Heart right ventricle (tissue), 16 donors: ENCODE results near the gene TUBGCP6. TPM values are rescaled to one million over a fixed set of nuclear protein-coding genes. Genes with fewer than 3 reads are reported as not detected.

Experiments
- ATAC-seq, 8 donors: fragments of 200-7000 bp; cut with Tn5 transposase; one replicate each; pipeline ENCODE4 v1.9.1; 2020; ENCODE audit warnings: mild to moderate bottlenecking in 8 of 8, moderate library complexity in 8 of 8, moderate number of reproducible peaks in 1 of 8
- DNase-seq, 2 donors: peaks; one replicate each; pipeline ENCODE4 v3.0.0-alpha.2; 2020
- H3K27ac ChIP-seq, 10 donors: fragments of 200-600 bp; sonication (generic) in 2 of 10; one replicate each; pipeline versions ENCODE4 v1.5.0 to v1.8.0; 2020 to 2022; ENCODE audit warnings: mild to moderate bottlenecking in 3 of 10
- H3K27me3 ChIP-seq, 7 donors: fragments of 200-600 bp; one replicate each; pipeline ENCODE4 v1.8.0; 2021 to 2022; ENCODE audit warnings: mild to moderate bottlenecking in 2 of 7
- H3K36me3 ChIP-seq, 9 donors: fragments of 200-600 bp; sonication (generic) in 1 of 9; one replicate each; pipeline versions ENCODE4 v1.5.0 to v1.8.0; 2020 to 2022; ENCODE audit warnings: mild to moderate bottlenecking in 2 of 9
- H3K4me1 ChIP-seq, 9 donors: fragments of 200-600 bp; sonication (generic) in 1 of 9; one replicate each; pipeline versions ENCODE4 v1.5.0 to v1.8.0; 2020 to 2022; ENCODE audit warnings: mild to moderate bottlenecking in 4 of 9
- H3K4me3 ChIP-seq, 10 donors: fragments of 200-600 bp; sonication (generic) in 2 of 10; one replicate each; pipeline versions ENCODE4 v1.5.0 to v1.8.0; 2020 to 2022; ENCODE audit warnings: mild to moderate bottlenecking in 7 of 10, moderate library complexity in 2 of 10
- H3K9me3 ChIP-seq, 11 donors: fragments of 200-600 bp in 10 of 11; sonication (generic) in 2 of 11; one replicate each; pipeline versions ENCODE4 v1.5.0 to v1.8.0; 2013 to 2022; ENCODE audit warnings: mild to moderate bottlenecking in 2 of 11, control low read depth in 1 of 11, moderate library complexity in 1 of 11
- CTCF ChIP-seq, 9 donors: fragments of 200-600 bp; sonication (generic) in 2 of 9; IDR thresholded peaks; one replicate each; pipeline versions ENCODE4 v1.5.0 to v1.8.0; 2021 to 2022; ENCODE audit warnings: antibody characterized with exemption in 9 of 9, mild to moderate bottlenecking in 5 of 9, moderate library complexity in 1 of 9
- WGBS, 2 donors: extraction: QIAGEN DNeasy Blood & Tissue Kit; methylation state at CpG; one replicate each; pipeline ENCODE4 v1.1.7; 2013; ENCODE audit warnings: inconsistent platforms in 1 of 2; 5-methylcytosine and 5-hydroxymethylcytosine counted together
- intact Hi-C, 10 donors: fragments of 100-400 bp; cut with DNase I; formaldehyde crosslinking; loops; one replicate each; pipeline versions ENCODE4 v1.11.1 to v1.14.2; 2022
- polyA plus RNA-seq, 2 donors: library from polyadenylated mRNA; stranded (reverse); fragments of 200-250 nt; gene quantifications; one replicate each; pipeline ENCODE4 v1.2.3, GENCODE V29; 2013
- total RNA-seq, 10 donors: library from RNA; stranded (reverse); fragmentation: NEBNext Ultra II Directional in 3 of 10; extraction: Animal tissue kit (Norgen Biotek cat#: 25700) in 3 of 10; gene quantifications; one replicate each; pipeline versions ENCODE4 v1.2.1 to v1.2.4, GENCODE V29; 2021 to 2023
- donor health status: Arrhythmogenic right ventricular cardiomyopathy.
- donor health status: ischemic (EF 13 %, LVEDD 7.1; RV severe dilation, severe dysfunction).
- donor health status: healthy with polysubstance abuse.
- donor health status: DM: no; HTN: yes; CAD: no.
- donor health status: DM: no; HTN: no; CAD: no.
- donor health status: ischemic (EF 25% LVEDD 6.9; RV normal size, moderate dysfunction).
- donor health status: ischemic (EF 25% LVEDD 5.7; RV mildly dilated, moderate dysfunction).
- donor health status: healthy.
- donor health status: DM: yes; HTN: yes; CAD: no.
- donor health status: Ischemic cardiomyopathy.
- donor health status: ischemic (EF 35%, LVEDD 5.7; RV mildly dilated, moderate dysfunction).
- donor health status: nonischemic (EF 11% LVEDD 7.7; RV severe dilation, severe dysfunction).
- donor health status: DM: yes; HTN: yes; CAD: no.
- donor health status: PGD.
- donor health status: ischemic (EF 29% LVEDD 5.4; RV normal size, mild dysfunction).
- donor health status: nonischemic (EF 23%, LVEDD 6.1; RV moderate dilation, normal function).

Gene TUBGCP6
- total and polyA plus RNA-seq, 12 donors = 14.2 to 40.7 (median 18.5) TPM

- TF ChIP-seq CTCF (IDR thresholded peaks at IDR 0.05) = no peak
- ATAC-seq (no peak), DNase-seq (no peak)
- intact Hi-C loops = loop anchor here in 7 of 10 donors (5.0 kb wide), 4 partner anchors 77 to 247 kb away; partner anchors contain the start of genes DENND6B (in 3 of the 7) and PPP6R2 (in 2 of the 7)
- 83 to 85% methylated on average over 11 of the region's 11 CpGs for WGBS, 2 donors
- H3K27ac ChIP-seq = peak overlapping the region in 4 of 10 donors; percentile 72 to 85 (median 83)
- H3K4me3 ChIP-seq = peak overlapping the region in 9 of 10 donors; percentile 65 to 94 (median 79)
- H3K27me3 ChIP-seq = no peaks in the 10 kb centered on the region
- H3K36me3 ChIP-seq = peaks cover 0 to 36% (median 0%) of the 10 kb centered on the region in 9 donors
- peaks cover 16 to 54% (median 39%) of the 10 kb centered on the region in 9 donors for H3K4me1 ChIP-seq
- no peaks in the 10 kb centered on the region for H3K9me3 ChIP-seq
Observed at GRCh38 chr22:50250249-50250554, 5.4 kb upstream of the TUBGCP6 start.

- Histone ChIP-seq H3K9me3 (no peaks in the 10 kb centered on the region), H3K27me3 (no peaks in the 10 kb centered on the region), H3K4me3 (peak overlapping the region in 6 of 10 donors; percentile 75 to 94 (median 82)), H3K4me1 (peaks cover 16 to 54% (median 39%) of the 10 kb centered on the region in 9 donors), H3K27ac (no peak overlapping the region), H3K36me3 (peaks cover 0 to 34% (median 0%) of the 10 kb centered on the region in 9 donors)
- no peak for DNase-seq
- no peak for ATAC-seq
- intact Hi-C loops = loop anchor here in 8 of 10 donors (5.0 to 10.0 kb wide), 6 partner anchors 78 to 275 kb away; partner anchors contain the start of genes LMF2 (in 4 of the 8), NCAPH2 (in 4 of the 8), DENND6B (in 3 of the 8) and PPP6R2 (in 2 of the 8)
- 92 to 93% methylated on average over 32 of the region's 32 CpGs for WGBS, 2 donors
- TF ChIP-seq CTCF (IDR thresholded peaks at IDR 0.05) = no peak
Observed at GRCh38 chr22:50249341-50250248, 4.8 kb upstream of the TUBGCP6 start.

- no peak overlapping the region for H3K27ac ChIP-seq
- H3K36me3 ChIP-seq = peaks cover 0 to 31% (median 0%) of the 10 kb centered on the region in 9 donors
- TF ChIP-seq CTCF (IDR thresholded peaks at IDR 0.05) = no peak
- intact Hi-C loops = loop anchor here in 5 of 10 donors (10.0 kb wide), 2 partner anchors 256 to 276 kb away; partner anchors contain the start of genes LMF2 (in 4 of the 5), NCAPH2 (in 4 of the 5) and SCO2 (in 1 of the 5)
- H3K27me3 ChIP-seq = no peaks in the 10 kb centered on the region
- peaks cover 23 to 61% (median 48%) of the 10 kb centered on the region in 9 donors for H3K4me1 ChIP-seq
- H3K9me3 ChIP-seq = no peaks in the 10 kb centered on the region
- DNase-seq = no peak
- ATAC-seq = no peak
- no peak overlapping the region for H3K4me3 ChIP-seq
- WGBS, 2 donors = 90 to 91% methylated on average over 29 of the region's 29 CpGs
Observed at GRCh38 chr22:50248196-50249081, 3.6 kb upstream of the TUBGCP6 start.

- Histone ChIP-seq H3K9me3 (no peaks in the 10 kb centered on the region), H3K27me3 (no peaks in the 10 kb centered on the region), H3K4me1 (peaks cover 30 to 68% (median 55%) of the 10 kb centered on the region in 9 donors), H3K36me3 (peaks cover 0 to 31% (median 0%) of the 10 kb centered on the region in 9 donors), H3K4me3 (no peak overlapping the region), H3K27ac (no peak overlapping the region)
- intact Hi-C loops = loop anchor here in 5 of 10 donors (10.0 kb wide), 2 partner anchors 257 to 277 kb away; partner anchors contain the start of genes LMF2 (in 4 of the 5), NCAPH2 (in 4 of the 5) and SCO2 (in 1 of the 5)
- DNase-seq = no peak
- ATAC-seq = no peak
- 46 to 47% methylated on average over 16 of the region's 16 CpGs for WGBS, 2 donors
- TF ChIP-seq CTCF (IDR thresholded peaks at IDR 0.05) = no peak
Observed at GRCh38 chr22:50247748-50248147, 2.9 kb upstream of the TUBGCP6 start.
